GM19372 (cell line): ENCODE data around the gene ZNF296.

ENCODE experiments used
- ATAC-seq: cut with Tn5 transposase; IDR thresholded peaks from one replicate; pipeline ENCODE4 v1.9.1; 2021; ENCODE audit warnings: mild to moderate bottlenecking, low read depth, moderate library complexity; ENCODE audit not compliant: unreplicated experiment

The ZNF296 gene

DNA sequence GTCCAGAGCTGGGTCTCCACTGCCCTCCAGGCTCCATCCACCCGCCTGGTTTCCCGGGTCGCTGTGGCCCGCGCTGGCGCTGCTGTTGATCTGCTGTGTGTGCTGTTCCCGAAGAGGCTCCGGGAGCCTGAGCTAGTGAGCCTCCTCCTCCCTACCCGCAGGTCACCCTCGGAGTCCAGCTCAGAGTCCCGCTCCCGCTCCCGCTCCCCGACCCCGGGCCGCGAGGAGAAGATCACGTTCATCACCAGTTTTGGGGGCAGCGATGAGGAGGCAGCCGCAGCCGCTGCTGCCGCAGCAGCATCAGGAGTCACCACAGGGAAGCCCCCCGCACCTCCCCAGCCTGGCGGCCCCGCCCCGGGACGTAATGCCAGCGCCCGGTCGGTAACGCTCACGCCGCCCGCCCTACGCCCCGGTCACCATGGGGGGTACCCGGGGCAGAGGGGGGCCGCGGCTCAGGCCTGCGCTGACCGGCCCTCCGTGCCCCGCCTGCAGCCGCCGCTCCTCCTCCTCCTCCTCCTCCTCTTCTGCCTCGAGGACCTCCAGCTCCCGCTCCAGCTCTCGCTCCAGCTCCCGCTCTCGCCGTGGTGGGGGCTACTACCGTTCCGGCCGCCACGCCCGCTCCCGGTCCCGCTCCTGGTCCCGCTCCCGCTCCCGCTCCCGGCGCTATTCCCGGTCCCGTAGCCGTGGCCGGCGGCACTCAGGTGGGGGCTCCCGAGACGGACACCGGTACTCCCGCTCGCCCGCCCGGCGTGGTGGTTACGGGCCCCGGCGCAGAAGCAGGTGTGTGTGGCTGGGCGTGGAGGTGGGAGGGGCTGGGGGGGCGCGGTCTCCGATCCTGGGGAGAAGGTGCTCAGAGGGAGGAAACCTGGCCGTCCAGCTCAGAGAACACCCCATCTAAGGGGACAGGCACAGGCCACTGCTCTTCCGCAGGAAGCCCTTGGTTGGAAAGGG is 12.2 kb downstream of the ZNF296 start:
- ATAC-seq = no peak

DNA sequence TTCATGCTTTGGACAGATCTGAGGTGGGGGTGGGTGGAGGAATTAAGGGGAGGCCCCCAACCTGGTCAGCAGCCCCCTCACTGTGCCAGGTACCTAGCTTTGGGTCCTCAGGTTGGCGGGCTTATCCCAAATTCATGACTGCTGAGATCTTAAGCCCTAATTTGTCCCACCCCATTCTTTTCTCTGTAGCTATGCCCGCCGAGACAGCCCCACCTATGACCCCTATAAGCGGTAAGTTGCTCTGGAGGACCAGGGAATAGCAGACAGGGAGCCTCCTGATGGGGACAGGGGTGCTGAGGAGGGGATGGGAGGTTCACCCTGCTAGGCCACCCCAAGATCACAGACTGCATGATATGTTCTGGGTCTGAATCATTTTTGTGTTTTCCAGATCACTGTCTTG is 14.3 kb downstream of the ZNF296 start:
- ATAC-seq = no peak

DNA sequence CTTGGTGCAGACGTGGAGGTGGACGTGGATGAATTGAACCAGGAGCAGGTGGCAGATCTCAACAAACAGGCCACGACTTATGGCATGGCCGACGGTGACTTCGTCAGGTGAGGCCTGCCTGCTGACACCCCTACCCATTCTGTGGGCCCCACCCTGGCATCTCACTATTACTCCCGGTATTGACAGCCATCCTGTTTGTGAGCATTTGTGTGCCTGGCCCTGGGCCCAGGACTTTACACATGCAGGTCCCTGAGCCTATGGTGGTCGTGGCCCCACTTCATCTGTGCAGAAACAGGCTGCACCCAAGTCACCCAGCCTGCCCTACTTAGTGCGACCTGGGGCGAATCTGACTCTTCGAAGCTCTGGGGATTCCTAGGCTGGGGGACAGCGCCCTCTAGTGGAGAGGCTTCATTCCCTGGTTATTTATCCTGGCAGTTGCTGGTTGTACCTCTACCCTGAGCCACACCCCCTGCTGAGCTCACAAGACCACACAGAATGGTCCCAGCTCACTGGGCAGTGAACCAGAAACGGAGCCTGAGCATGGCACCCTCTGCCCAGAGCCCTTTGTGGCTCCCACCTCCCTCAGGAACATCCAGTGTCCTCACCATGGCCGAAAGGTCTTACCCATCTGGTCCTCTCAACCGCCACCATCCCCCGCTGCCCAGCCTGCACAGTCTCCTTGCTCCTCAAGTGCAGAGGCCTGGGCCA is 16.9 kb downstream of the ZNF296 start:
- no peak for ATAC-seq

GRCh38 chr19:45058622-45059159 is 17.6 kb downstream of the ZNF296 start:
- no peak for ATAC-seq

GRCh38 chr19:45057444-45057843 is 18.8 kb downstream of the ZNF296 start:
- ATAC-seq = no peak

- no peak for ATAC-seq
Measured at GRCh38 chr19:45056831-45057230, 19.4 kb downstream of the ZNF296 start.

- ATAC-seq = no peak
Measured at GRCh38 chr19:45051929-45052579, 24.2 kb downstream of the ZNF296 start.

- no peak for ATAC-seq
Measured at GRCh38 chr19:45050036-45050435, 26.2 kb downstream of the ZNF296 start.

DNA sequence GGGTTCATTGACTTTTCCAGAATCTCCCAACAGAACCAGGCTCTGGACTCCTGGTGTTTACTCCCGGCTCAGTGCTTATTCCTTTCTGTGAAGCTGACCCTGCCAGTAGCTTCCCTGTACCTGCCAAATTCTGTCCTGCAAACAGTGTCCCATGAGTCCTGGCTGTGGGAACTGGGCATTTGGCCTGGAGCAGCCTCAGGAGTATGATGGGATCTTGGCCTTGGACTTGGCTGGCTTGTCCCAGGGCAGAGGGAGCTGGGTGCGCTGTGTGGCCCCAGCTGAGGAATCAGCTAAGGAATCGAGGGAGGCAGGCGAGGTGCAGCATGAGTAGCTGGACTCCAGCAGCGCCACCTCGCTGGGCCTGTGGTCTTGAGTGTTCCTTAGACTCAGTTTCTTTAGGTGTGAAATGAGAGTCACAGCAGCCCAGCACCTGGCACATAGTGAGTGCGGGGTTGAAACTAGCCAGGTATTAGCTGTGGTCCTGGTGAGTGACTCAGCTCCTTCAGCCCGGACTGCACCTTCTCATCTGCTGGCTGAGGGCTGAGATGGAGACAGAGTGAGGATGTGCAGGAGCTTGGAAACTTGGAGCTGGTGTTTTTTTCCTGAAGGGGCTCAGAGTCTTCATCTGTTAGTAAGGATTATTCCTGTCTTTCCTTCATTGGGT is 27.1 kb downstream of the ZNF296 start:
- no peak for ATAC-seq

DNA sequence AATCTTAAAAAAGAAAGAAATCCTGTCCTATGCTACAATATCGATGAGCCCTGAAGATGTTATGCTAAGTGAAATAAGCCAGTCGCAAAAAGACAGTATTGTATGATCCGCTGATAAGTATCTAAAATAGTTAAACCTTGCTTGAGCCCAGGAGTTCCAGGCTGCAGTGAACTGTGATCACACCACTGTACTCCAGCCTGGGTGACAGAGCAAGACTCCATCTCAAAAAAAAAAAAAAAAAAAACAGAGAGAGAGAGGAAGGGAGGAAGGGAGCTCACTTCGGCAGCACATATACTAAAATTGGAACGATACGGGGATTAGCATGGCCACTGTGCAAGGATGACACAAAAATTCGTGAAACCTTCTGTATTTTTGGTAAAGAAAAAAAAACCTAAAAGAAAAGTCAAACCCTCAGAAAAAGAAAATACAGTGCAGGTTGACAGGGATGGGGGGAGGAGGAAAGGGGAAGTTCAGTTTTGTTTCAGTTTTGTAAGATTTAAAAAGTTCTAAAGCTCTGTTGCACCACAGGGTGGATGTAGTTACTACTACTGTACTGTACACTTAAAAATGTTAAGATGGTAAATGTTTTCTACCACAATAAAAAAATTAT is 29.0 kb downstream of the ZNF296 start:
- no peak for ATAC-seq

DNA sequence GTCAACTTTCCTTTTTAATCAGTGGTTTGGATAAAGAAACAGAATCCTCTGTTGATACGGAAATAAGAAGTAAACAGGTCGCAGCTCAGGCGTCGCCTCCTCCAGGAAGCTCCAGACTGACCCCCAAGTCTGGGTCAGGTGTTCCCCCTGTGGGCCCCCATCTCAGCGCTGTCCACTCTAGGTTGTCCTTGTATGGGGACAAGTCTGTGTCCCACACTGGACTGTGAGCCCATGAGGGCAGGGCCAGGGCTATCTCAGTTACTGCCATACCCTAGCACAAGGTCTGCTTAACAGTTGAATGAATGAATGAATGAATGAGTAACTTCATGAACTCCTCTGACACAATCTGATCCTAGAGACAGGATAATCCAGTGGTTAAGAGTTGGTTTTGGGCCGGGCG is 29.9 kb downstream of the ZNF296 start:
- no peak for ATAC-seq

- no peak for ATAC-seq
Measured at GRCh38 chr19:45045671-45046353, 30.5 kb downstream of the ZNF296 start.

DNA sequence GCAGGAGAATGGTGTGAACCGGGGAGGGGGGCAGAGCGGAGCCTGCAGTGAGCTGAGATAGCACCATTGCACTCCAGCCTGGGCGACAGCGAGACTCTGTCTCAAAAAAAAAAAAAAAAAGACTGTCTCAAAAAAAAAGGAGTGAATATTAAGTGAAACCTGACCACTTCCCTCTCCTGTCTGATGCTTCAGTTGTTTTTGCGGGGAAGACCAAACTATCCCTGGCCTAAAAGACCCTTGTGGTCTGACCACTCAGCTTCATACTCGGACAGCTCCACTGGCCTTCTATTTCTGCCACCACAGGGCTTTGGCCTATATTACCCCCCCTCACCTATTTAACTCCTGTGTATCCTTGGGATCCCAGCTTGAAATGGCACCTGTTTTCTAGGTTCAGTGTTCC is 35.2 kb downstream of the ZNF296 start:
- no peak for ATAC-seq

GRCh38 chr19:45040059-45040771 is 36.1 kb downstream of the ZNF296 start:
- ATAC-seq = no peak

- peak; percentile 90 for ATAC-seq
Measured at GRCh38 chr19:45038931-45039893, 37.1 kb downstream of the ZNF296 start, which contains the start of gene CLASRP. TSS of gene CLASRP (plus strand) at chr19:45039045. CDS start at chr19:45040213, 1,168 bp downstream.

- no peak for ATAC-seq
Measured at GRCh38 chr19:45037393-45038169, 38.7 kb downstream of the ZNF296 start.

DNA sequence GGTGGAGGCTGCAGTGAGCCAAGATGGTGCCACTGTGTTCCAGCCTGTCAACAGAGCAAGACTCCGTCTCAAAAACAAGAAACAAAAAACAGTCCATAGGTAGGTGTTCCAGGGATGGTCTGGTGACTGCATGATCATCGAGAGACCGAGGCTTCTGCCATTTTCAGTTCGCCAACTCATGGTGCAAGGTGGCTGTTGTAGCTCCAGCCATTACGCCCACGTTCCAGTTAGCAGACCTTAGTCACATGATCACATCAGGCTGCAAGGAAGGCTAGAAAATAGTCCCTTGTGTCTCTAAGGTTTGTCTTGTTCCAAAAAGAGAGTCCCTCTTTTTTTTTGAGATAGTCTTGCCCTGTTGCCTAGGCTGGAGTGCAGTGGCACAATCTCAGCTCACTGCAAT is 40.5 kb downstream of the ZNF296 start:
- no peak for ATAC-seq
